H1 (cell line): ENCODE results near the gene TMEM120B.

Experiments used
- CBX5 ChIP-seq: fragments of 300-800, 300-1000 bp; sonication (generic); IDR thresholded peaks from 2 replicates; pipeline ENCODE4 v1.7.1; 2016; ENCODE audit warnings: antibody characterized with exemption, low read length, low read depth
- FOSL1 ChIP-seq: IDR thresholded peaks from 2 replicates; pipeline ENCODE4 v1.6.1; 2011; ENCODE audit warnings: mild to moderate bottlenecking, low read depth, low read length, moderate library complexity; ENCODE audit not compliant: insufficient read depth
- MAFK ChIP-seq: IDR thresholded peaks from 2 replicates; pipeline ENCODE4 v1.6.1; 2012; ENCODE audit warnings: low read depth, mild to moderate bottlenecking, improper control_type of control experiment, low read length
- PHF8 ChIP-seq: fragments of 200-600 bp; sonication (generic); conservative IDR thresholded peaks from 2 replicates; pipeline ENCODE4 v1.7.1; 2012; ENCODE audit warnings: low read depth, mild to moderate bottlenecking, inconsistent platforms, low read length, moderate library complexity
- RBBP5 ChIP-seq: IDR thresholded peaks from 2 replicates; pipeline ENCODE4 v1.7.1; 2012; ENCODE audit warnings: low read depth, mild to moderate bottlenecking, inconsistent platforms, low read length, moderate library complexity, borderline replicate concordance
- SIN3A ChIP-seq, 2 experiments: IDR thresholded peaks in 1 of 2; conservative IDR thresholded peaks in 1 of 2; 2 replicates each; pipeline ENCODE4 v1.6.1; 2011 to 2012; ENCODE audit warnings: low read length in 2 of 2, improper control_type of control experiment in 1 of 2, low read depth in 1 of 2, mild to moderate bottlenecking in 1 of 2
- SIX5 ChIP-seq: IDR thresholded peaks from 2 replicates; pipeline ENCODE4 v1.6.1; 2011; ENCODE audit warnings: mild to moderate bottlenecking, low read depth, low read length
- SP1 ChIP-seq: IDR thresholded peaks from 2 replicates; pipeline ENCODE4 v1.6.1; 2011; ENCODE audit warnings: low read depth, low read length
- TAF1 ChIP-seq: IDR thresholded peaks from 2 replicates; pipeline ENCODE4 v1.6.1; 2011; ENCODE audit warnings: mild to moderate bottlenecking, low read depth, low read length
- ZNF274 ChIP-seq: IDR thresholded peaks from 2 replicates; pipeline ENCODE4 v1.7.0; 2012; ENCODE audit warnings: low read length, borderline replicate concordance; ENCODE audit errors: extremely low read depth
- TF ChIP-seq, protein P1 (sequence below), 3 experiments: IDR thresholded peaks; 1 replicate in 2 of 3; 2 replicates in 1 of 3; pipeline versions ENCODE4 v1.5.1 to v1.6.1; 2011; ENCODE audit warnings: low read length in 3 of 3, mild to moderate bottlenecking in 3 of 3, inconsistent platforms in 2 of 3, low read depth in 1 of 3, moderate library complexity in 1 of 3; ENCODE audit not compliant: insufficient read depth in 1 of 3; ENCODE audit errors: control extremely low read depth in 1 of 3
- TF ChIP-seq, protein P2 (sequence below): IDR thresholded peaks from 2 replicates; pipeline ENCODE4 v1.6.1; 2012; ENCODE audit warnings: inconsistent platforms

DNA sequence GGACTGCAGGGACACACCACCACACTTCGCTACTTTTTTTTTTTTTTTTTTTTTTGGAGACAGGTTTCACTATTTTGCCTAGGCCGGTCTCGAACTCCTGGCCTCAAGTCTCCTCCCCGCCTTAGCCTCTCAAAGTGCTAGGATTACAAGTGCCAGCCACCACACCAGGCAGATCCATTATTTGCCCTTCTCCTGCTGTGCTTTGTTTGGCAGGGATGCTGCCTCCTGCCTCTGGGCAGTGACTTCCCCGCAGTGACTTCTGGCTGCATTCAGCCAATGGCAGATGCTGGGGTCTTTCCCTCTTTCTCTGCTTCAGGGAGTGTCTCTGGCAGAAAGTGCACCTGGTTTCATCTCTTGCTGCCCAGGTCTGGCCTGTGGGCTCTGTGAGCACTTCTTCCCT is 36.4 kb upstream of the TMEM120B start:
- no peak for TF ChIP-seq SIN3A (conservative IDR thresholded peaks at IDR 0.05 in 1 of 2, IDR thresholded peaks at IDR 0.05 in 1 of 2; ENCODE audit: low read depth in 1 of 2, low read length in 2 of 2)
- no peak for TF ChIP-seq SP1
- TF ChIP-seq, protein P1, sequence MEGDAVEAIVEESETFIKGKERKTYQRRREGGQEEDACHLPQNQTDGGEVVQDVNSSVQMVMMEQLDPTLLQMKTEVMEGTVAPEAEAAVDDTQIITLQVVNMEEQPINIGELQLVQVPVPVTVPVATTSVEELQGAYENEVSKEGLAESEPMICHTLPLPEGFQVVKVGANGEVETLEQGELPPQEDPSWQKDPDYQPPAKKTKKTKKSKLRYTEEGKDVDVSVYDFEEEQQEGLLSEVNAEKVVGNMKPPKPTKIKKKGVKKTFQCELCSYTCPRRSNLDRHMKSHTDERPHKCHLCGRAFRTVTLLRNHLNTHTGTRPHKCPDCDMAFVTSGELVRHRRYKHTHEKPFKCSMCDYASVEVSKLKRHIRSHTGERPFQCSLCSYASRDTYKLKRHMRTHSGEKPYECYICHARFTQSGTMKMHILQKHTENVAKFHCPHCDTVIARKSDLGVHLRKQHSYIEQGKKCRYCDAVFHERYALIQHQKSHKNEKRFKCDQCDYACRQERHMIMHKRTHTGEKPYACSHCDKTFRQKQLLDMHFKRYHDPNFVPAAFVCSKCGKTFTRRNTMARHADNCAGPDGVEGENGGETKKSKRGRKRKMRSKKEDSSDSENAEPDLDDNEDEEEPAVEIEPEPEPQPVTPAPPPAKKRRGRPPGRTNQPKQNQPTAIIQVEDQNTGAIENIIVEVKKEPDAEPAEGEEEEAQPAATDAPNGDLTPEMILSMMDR (IDR thresholded peaks at IDR 0.05; ENCODE audit: control extremely low read depth in 1 of 3, insufficient read depth in 1 of 3, low read depth in 1 of 3, low read length in 3 of 3) = no peak
- TF ChIP-seq MAFK = no peak
- TF ChIP-seq PHF8 = no peak
- TF ChIP-seq ZNF274 = no peak
- no peak for TF ChIP-seq FOSL1
- no peak for TF ChIP-seq SIX5
- no peak for TF ChIP-seq TAF1
- TF ChIP-seq, protein P2, sequence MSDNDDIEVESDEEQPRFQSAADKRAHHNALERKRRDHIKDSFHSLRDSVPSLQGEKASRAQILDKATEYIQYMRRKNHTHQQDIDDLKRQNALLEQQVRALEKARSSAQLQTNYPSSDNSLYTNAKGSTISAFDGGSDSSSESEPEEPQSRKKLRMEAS = no peak
- no peak for TF ChIP-seq RBBP5
- TF ChIP-seq CBX5 = no peak
